ELF-1 (cell line): ENCODE measurements around the gene HCN1.
"Not testable (repeated sequence)": the region's sequence is repeated elsewhere in the genome, so short reads cannot be mapped to it uniquely, and the experiment has no call there.

ENCODE experiments used
- DNase-seq: peaks from one replicate; pipeline ENCODE4 v3.0.0-alpha.2; 2016; ENCODE audit warnings: low read depth, low spot score

Gene HCN1

GRCh38 chr5:45417285-45417998 is 278.7 kb downstream of the HCN1 start:
- DNase-seq = no peak

GRCh38 chr5:45414620-45415573 is 281.3 kb downstream of the HCN1 start:
- DNase-seq = no peak

GRCh38 chr5:45411971-45412612 is 284.1 kb downstream of the HCN1 start:
- DNase-seq = no peak

GRCh38 chr5:45410304-45410995 is 285.7 kb downstream of the HCN1 start:
- no peak for DNase-seq

GRCh38 chr5:45408067-45408466 is 288.1 kb downstream of the HCN1 start:
- DNase-seq = no peak

- DNase-seq = no peak
Measured at GRCh38 chr5:45402804-45403455, 293.2 kb downstream of the HCN1 start.

- no peak for DNase-seq
Measured at GRCh38 chr5:45399041-45399440, 297.1 kb downstream of the HCN1 start.

GRCh38 chr5:45385321-45386058 is 310.7 kb downstream of the HCN1 start:
- no peak for DNase-seq

- no peak for DNase-seq
Measured at GRCh38 chr5:45383985-45384384, 312.2 kb downstream of the HCN1 start.

- no peak for DNase-seq
Measured at GRCh38 chr5:45382583-45382982, 313.6 kb downstream of the HCN1 start.

- no peak for DNase-seq
Measured at GRCh38 chr5:45376417-45376816, 319.8 kb downstream of the HCN1 start.

- DNase-seq = no peak
Measured at GRCh38 chr5:45372629-45373028, 323.6 kb downstream of the HCN1 start.

GRCh38 chr5:45371423-45371822 is 324.8 kb downstream of the HCN1 start:
- DNase-seq = not testable (repeated sequence)

- DNase-seq = no peak
Measured at GRCh38 chr5:45355189-45355992, 340.8 kb downstream of the HCN1 start.

- DNase-seq = no peak
Measured at GRCh38 chr5:45336464-45336863, 359.7 kb downstream of the HCN1 start.

GRCh38 chr5:45335978-45336377 is 360.2 kb downstream of the HCN1 start:
- no peak for DNase-seq

- DNase-seq = no peak
Measured at GRCh38 chr5:45335346-45335745, 360.8 kb downstream of the HCN1 start.

- no peak for DNase-seq
Measured at GRCh38 chr5:45334939-45335338, 361.2 kb downstream of the HCN1 start.

GRCh38 chr5:45312627-45313026 is 383.6 kb downstream of the HCN1 start:
- DNase-seq = not testable (repeated sequence)

GRCh38 chr5:45295231-45295630 is 400.9 kb downstream of the HCN1 start:
- no peak for DNase-seq
